Prostate gland (tissue), 2 donors: ENCODE data around the gene CPNE4. TPM values are rescaled to one million over a fixed set of nuclear protein-coding genes. Genes with fewer than 3 reads are reported as not detected.

Source experiments
- DNase-seq: peaks from one replicate; pipeline ENCODE4 v3.0.0-alpha.2; 2019; ENCODE audit warnings: low spot score
- H3K27ac ChIP-seq, 2 donors: fragments of 200-600 bp; sonication (generic); 2 replicates each; pipeline ENCODE4 v1.5.1; 2017 to 2019
- H3K27me3 ChIP-seq: fragments of 200-600 bp; sonication (generic); replicated peaks from 2 replicates; pipeline ENCODE4 v1.5.1; 2019; ENCODE audit not compliant: insufficient read depth
- H3K36me3 ChIP-seq, 2 donors: fragments of 200-600 bp; sonication (generic); 1 replicate in 1 of 2; 2 replicates in 1 of 2; pipeline versions ENCODE4 v1.5.1 to v1.8.1; 2017 to 2019
- H3K4me1 ChIP-seq: fragments of 200-600 bp; sonication (generic); replicated peaks from 2 replicates; pipeline ENCODE4 v1.5.1; 2019
- H3K4me3 ChIP-seq, 2 donors: fragments of 200-600 bp; sonication (generic); 2 replicates each; pipeline ENCODE4 v1.5.1; 2017 to 2019
- H3K9me3 ChIP-seq: fragments of 200-600 bp; sonication (generic); 2 replicates; pipeline ENCODE4 v1.5.1; 2017
- CTCF ChIP-seq, 4 experiments: fragments of 200-600 bp in 2 of 4; fragments of 450-650 bp in 2 of 4; sonication (generic) in 2 of 4; IDR thresholded peaks; 1 replicate in 3 of 4; 2 replicates in 1 of 4; pipeline ENCODE4 v1.5.1; 2016 to 2019; ENCODE audit warnings: antibody characterized with exemption in 4 of 4, mild to moderate bottlenecking in 2 of 4, moderate library complexity in 2 of 4
- POLR2A ChIP-seq: fragments of 450-650 bp; IDR thresholded peaks from one replicate; pipeline ENCODE4 v1.6.1; 2016; ENCODE audit warnings: antibody characterized with exemption, mild to moderate bottlenecking
- POLR2AphosphoS5 ChIP-seq: sonication (generic); formaldehyde crosslinking; IDR thresholded peaks from one replicate; pipeline ENCODE4 v1.6.1; 2017; ENCODE audit warnings: antibody characterized with exemption
- WGBS: methylation state at CpG from one replicate; pipeline ENCODE4 v1.1.5; 2018; 5-methylcytosine and 5-hydroxymethylcytosine counted together
- intact Hi-C: fragments of 100-400 bp; cut with DNase I; formaldehyde crosslinking; loops from one replicate; pipeline ENCODE4 v1.14.2; 2022
- total RNA-seq, 2 donors: library from RNA; depleted of rRNA; stranded (reverse); fragments of >200 nt; gene quantifications; one replicate each; pipeline ENCODE4 v1.1.0, GENCODE V29; 2016

The CPNE4 gene
- total RNA-seq, 2 donors from 2014 or later = 39.9 to 68.2 TPM

GRCh38 chr3:131735116-131735515 is 299.7 kb downstream of the CPNE4 start:
- intact Hi-C loops = no loop called here
- no peaks in the 10 kb centered on the region for H3K9me3 ChIP-seq
- H3K36me3 ChIP-seq = no peaks in the 10 kb centered on the region
- DNase-seq = no peak
- H3K4me3 ChIP-seq = no peak overlapping the region
- no peak overlapping the region for H3K27ac ChIP-seq
- H3K4me1 ChIP-seq = no peaks in the 10 kb centered on the region
- H3K27me3 ChIP-seq = no peaks in the 10 kb centered on the region
- TF ChIP-seq POLR2A (no peak), POLR2AphosphoS5 (no peak), CTCF (IDR thresholded peaks at IDR 0.05) (no peak)

GRCh38 chr3:131733086-131733841 is 301.6 kb downstream of the CPNE4 start:
- Histone ChIP-seq H3K27ac (no peak overlapping the region), H3K9me3 (no peaks in the 10 kb centered on the region), H3K4me3 (no peak overlapping the region), H3K27me3 (no peaks in the 10 kb centered on the region), H3K36me3 (no peaks in the 10 kb centered on the region), H3K4me1 (no peaks in the 10 kb centered on the region)
- intact Hi-C loops = no loop called here
- TF ChIP-seq POLR2A = no peak
- no peak for DNase-seq
- WGBS = 36% methylated on average over 5 of the region's 5 CpGs

- Histone ChIP-seq H3K27me3 (no peaks in the 10 kb centered on the region), H3K4me1 (no peaks in the 10 kb centered on the region), H3K4me3 (no peak overlapping the region), H3K36me3 (no peaks in the 10 kb centered on the region), H3K9me3 (no peaks in the 10 kb centered on the region), H3K27ac (no peak overlapping the region)
- intact Hi-C loops = no loop called here
- DNase-seq = no peak
- WGBS = 97% methylated on average over 2 of the region's 2 CpGs
- no peak for TF ChIP-seq CTCF (IDR thresholded peaks at IDR 0.05)
Measured at GRCh38 chr3:131731709-131732108, 303.1 kb downstream of the CPNE4 start.

- no peaks in the 10 kb centered on the region for H3K27me3 ChIP-seq
- H3K36me3 ChIP-seq = no peaks in the 10 kb centered on the region
- TF ChIP-seq CTCF (IDR thresholded peaks at IDR 0.05) = no peak
- no peak for TF ChIP-seq POLR2A
- TF ChIP-seq POLR2AphosphoS5 = no peak
- no peak overlapping the region for H3K4me3 ChIP-seq
- no peak overlapping the region for H3K27ac ChIP-seq
- no peaks in the 10 kb centered on the region for H3K4me1 ChIP-seq
- 67% methylated on average over 1 of the region's 1 CpG for WGBS
- intact Hi-C loops = no loop called here
- H3K9me3 ChIP-seq = no peaks in the 10 kb centered on the region
- no peak for DNase-seq
Measured at GRCh38 chr3:131730581-131730980, 304.2 kb downstream of the CPNE4 start.

GRCh38 chr3:131729643-131730017 is 305.2 kb downstream of the CPNE4 start:
- H3K4me3 ChIP-seq = no peak overlapping the region
- no peaks in the 10 kb centered on the region for H3K9me3 ChIP-seq
- no peak for DNase-seq
- H3K27ac ChIP-seq = no peak overlapping the region
- no peaks in the 10 kb centered on the region for H3K27me3 ChIP-seq
- no peaks in the 10 kb centered on the region for H3K36me3 ChIP-seq
- intact Hi-C loops = no loop called here
- no peak for TF ChIP-seq POLR2A
- TF ChIP-seq CTCF (IDR thresholded peaks at IDR 0.05) = no peak
- TF ChIP-seq POLR2AphosphoS5 = no peak
- H3K4me1 ChIP-seq = no peaks in the 10 kb centered on the region
- 91% methylated on average over 1 of the region's 1 CpG for WGBS
